NOMO-1 treated with DMSO at 0.1 percent for 48 hours (cell line): ENCODE measurements around the gene SGCB.

Source experiments
- DNase-seq: peaks from one replicate; lab custom pipeline; 2025; ENCODE audit not compliant: unreplicated experiment; lab: John Stamatoyannopoulos, UW

The SGCB gene

GRCh38 chr4:52028970-52029369 is 9.1 kb downstream of the SGCB start:
- no peak for DNase-seq

GRCh38 chr4:52019936-52020657 is 18.0 kb downstream of the SGCB start, which contains the start of gene LRRC66:
Gene LRRC66, minus strand, starts transcription at chr4:52020363. Its CDS starts 2,750 bp downstream, at chr4:52017613.
- no peak for DNase-seq

- DNase-seq = no peak
Measured at GRCh38 chr4:52017814-52018213, 20.3 kb downstream of the SGCB start.

GRCh38 chr4:52016981-52017380 is 21.1 kb downstream of the SGCB start:
- no peak for DNase-seq

- peak; percentile 45 for DNase-seq
Measured at GRCh38 chr4:52015366-52015765, 22.7 kb downstream of the SGCB start.

GRCh38 chr4:52014903-52015302 is 23.2 kb downstream of the SGCB start:
- peak; percentile 82 for DNase-seq

- no peak for DNase-seq
Measured at GRCh38 chr4:52012651-52013050, 25.4 kb downstream of the SGCB start.

GRCh38 chr4:52010986-52011385 is 27.1 kb downstream of the SGCB start:
- no peak for DNase-seq

- DNase-seq = no peak
Measured at GRCh38 chr4:52006887-52007286, 31.2 kb downstream of the SGCB start.

GRCh38 chr4:52005604-52006273 is 32.4 kb downstream of the SGCB start:
- DNase-seq = no peak

- DNase-seq = no peak
Measured at GRCh38 chr4:52004414-52004813, 33.7 kb downstream of the SGCB start.

GRCh38 chr4:52001616-52002015 is 36.5 kb downstream of the SGCB start:
- DNase-seq = no peak

GRCh38 chr4:51999250-51999649 is 38.8 kb downstream of the SGCB start:
- DNase-seq = no peak

GRCh38 chr4:51998837-51999236 is 39.3 kb downstream of the SGCB start:
- no peak for DNase-seq

- no peak for DNase-seq
Measured at GRCh38 chr4:51997647-51998046, 40.5 kb downstream of the SGCB start.

GRCh38 chr4:51995647-51996220 is 42.4 kb downstream of the SGCB start:
- no peak for DNase-seq
